ENCODE data around the gene TRPM2. TPM values are rescaled to one million over a fixed set of nuclear protein-coding genes. Genes with fewer than 3 reads are reported as not detected.

TRPM2 gene
- total RNA-seq, 1 donor from 2014 or later: 0.09 TPM

DNA sequence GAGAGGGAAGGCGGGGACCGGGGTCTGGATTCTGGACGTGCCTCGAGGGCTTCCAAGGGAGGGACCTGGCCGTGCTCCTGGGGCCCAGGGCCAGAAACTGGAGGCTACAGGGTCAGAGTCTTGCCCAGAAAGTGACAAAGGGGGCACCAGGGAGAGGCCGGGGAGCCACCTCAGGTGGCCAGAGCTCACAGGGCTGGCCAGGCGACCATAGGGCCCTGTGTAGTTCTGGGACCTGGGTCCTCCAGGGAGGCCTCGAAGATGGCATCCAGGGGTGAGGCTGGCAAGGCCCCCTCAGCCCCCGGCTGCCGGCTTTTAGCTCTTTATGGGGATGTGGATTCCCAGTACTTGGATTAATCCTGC is 87.6 kb downstream of the TRPM2 start:
- no peak overlapping the region for H3K4me3 Mint-ChIP-seq
- H3K4me1 Mint-ChIP-seq: peaks cover 8% of the 10 kb centered on the region
- DNase-seq (ENCODE audit: low spot score in 2 of 2, unreplicated experiment in 2 of 2): peak in 1 of 2 experiments; percentile 14
- H3K36me3 Mint-ChIP-seq: no peaks in the 10 kb centered on the region
- H3K9me3 Mint-ChIP-seq: no peaks in the 10 kb centered on the region
- TF ChIP-seq, protein P1, sequence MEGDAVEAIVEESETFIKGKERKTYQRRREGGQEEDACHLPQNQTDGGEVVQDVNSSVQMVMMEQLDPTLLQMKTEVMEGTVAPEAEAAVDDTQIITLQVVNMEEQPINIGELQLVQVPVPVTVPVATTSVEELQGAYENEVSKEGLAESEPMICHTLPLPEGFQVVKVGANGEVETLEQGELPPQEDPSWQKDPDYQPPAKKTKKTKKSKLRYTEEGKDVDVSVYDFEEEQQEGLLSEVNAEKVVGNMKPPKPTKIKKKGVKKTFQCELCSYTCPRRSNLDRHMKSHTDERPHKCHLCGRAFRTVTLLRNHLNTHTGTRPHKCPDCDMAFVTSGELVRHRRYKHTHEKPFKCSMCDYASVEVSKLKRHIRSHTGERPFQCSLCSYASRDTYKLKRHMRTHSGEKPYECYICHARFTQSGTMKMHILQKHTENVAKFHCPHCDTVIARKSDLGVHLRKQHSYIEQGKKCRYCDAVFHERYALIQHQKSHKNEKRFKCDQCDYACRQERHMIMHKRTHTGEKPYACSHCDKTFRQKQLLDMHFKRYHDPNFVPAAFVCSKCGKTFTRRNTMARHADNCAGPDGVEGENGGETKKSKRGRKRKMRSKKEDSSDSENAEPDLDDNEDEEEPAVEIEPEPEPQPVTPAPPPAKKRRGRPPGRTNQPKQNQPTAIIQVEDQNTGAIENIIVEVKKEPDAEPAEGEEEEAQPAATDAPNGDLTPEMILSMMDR (IDR thresholded peaks at IDR 0.05; ENCODE audit: unreplicated experiment): no peak
- H3K27me3 Mint-ChIP-seq (ENCODE audit: low read depth): no peaks in the 10 kb centered on the region
- H3K27ac Mint-ChIP-seq: no peak overlapping the region

DNA sequence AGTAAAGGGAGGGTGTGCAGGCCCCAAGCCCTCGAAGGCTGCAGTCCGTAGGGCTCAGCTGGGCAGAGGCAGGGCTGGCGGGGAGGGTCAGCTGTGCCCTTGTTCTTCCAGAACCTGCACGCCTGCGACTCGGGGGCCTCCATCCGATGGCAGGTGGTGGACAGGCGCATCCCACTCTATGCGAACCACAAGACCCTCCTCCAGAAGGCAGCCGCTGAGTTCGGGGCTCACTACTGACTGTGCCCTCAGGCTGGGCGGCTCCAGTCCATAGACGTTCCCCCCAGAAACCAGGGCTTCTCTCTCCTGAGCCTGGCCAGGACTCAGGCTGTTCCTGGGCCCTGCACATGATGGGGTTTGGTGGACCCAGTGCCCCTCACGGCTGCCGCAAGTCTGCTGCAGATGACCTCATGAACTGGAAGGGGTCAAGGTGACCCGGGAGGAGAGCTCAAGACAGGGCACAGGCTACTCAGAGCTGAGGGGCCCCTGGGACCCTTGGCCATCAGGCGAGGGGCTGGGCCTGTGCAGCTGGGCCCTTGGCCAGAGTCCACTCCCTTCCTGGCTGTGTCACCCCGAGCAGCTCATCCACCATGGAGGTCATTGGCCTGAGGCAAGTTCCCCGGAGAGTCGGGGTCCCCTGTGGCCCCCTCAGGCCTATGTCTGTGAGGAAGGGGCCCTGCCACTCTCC is 88.3 kb downstream of the TRPM2 start:
- H3K4me1 Mint-ChIP-seq: peaks cover 8% of the 10 kb centered on the region
- TF ChIP-seq, protein P1 (IDR thresholded peaks at IDR 0.05; ENCODE audit: unreplicated experiment): no peak
- no peaks in the 10 kb centered on the region for H3K36me3 Mint-ChIP-seq
- no peaks in the 10 kb centered on the region for H3K9me3 Mint-ChIP-seq
- DNase-seq (ENCODE audit: low spot score in 2 of 2, unreplicated experiment in 2 of 2): peak in 1 of 2 experiments; percentile 13
- no peak overlapping the region for H3K4me3 Mint-ChIP-seq
- no peaks in the 10 kb centered on the region for H3K27me3 Mint-ChIP-seq (ENCODE audit: low read depth)
- no peak overlapping the region for H3K27ac Mint-ChIP-seq

DNA sequence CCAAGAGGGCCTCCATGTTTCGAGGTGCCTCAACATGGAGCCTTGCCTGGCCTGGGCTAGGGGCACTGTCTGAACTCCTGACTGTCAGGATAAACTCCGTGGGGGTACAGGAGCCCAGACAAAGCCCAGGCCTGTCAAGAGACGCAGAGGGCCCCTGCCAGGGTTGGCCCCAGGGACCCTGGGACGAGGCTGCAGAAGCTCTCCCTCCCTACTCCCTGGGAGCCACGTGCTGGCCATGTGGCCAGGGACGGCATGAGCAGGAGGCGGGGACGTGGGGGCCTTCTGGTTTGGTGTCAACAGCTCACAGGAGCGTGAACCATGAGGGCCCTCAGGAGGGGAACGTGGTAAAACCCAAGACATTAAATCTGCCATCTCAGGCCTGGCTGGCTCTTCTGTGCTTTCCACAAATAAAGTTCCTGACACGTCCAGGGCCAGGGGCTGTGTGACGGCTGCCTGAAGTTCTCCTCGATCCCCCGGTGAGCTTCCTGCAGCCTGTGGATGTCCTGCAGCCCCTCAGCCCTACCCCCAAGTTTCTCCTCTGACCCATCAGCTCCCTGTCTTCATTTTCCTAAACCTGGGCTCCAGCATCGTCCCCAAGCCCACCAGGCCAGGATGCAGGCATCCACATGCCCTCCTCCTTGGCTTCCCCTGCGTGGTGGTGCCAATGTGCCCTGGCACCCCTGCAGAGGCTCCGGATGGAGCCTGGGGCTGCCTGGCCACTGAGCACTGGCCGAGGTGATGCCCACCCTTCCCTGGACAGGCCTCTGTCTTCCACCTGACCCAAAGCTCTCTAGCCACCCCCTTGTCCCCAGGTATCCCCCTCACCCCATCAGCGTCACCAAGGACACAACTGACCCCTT is 89.1 kb downstream of the TRPM2 start:
- peak in 1 of 2 experiments; percentile 11 for DNase-seq (ENCODE audit: low spot score in 2 of 2, unreplicated experiment in 2 of 2)
- Mint-ChIP-seq H3K36me3 (no peaks in the 10 kb centered on the region), H3K9me3 (no peaks in the 10 kb centered on the region), H3K27ac (no peak overlapping the region), H3K4me3 (no peak overlapping the region), H3K27me3 (ENCODE audit: low read depth) (no peaks in the 10 kb centered on the region), H3K4me1 (peaks cover 8% of the 10 kb centered on the region)
- TF ChIP-seq, protein P1 (IDR thresholded peaks at IDR 0.05; ENCODE audit: unreplicated experiment): no peak

DNA sequence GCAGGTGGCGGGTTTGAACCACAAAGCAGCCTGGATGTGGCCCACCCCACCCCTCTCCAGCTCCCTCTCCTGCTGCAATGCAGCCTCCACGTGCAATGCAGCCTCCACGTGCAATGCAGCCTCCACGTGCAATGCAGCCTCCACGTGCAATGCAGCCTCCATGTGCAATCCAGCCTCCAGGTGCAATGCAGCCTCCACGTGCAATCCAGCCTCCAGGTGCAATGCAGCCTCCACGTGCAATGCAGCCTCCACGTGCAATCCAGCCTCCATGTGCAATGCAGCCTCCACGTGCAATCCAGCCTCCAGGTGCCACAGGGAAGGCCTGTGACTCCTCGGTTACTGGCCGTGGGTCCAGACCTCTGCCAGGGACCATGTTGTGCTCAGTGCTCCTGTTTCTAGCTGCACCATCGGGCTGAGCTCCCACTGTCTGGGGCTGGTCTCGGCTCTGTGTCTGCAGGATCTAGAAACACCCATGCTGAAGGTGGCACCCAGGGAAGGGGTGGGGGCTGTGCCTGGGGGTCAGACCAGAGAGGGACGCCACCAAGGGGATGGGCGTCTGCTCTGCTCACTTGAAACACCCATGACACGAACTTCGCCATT is 90.0 kb downstream of the TRPM2 start:
- Mint-ChIP-seq H3K4me1 (peaks cover 8% of the 10 kb centered on the region), H3K27ac (no peak overlapping the region), H3K4me3 (no peak overlapping the region), H3K36me3 (no peaks in the 10 kb centered on the region), H3K27me3 (ENCODE audit: low read depth) (no peaks in the 10 kb centered on the region), H3K9me3 (no peaks in the 10 kb centered on the region)
- TF ChIP-seq, protein P1 (IDR thresholded peaks at IDR 0.05; ENCODE audit: unreplicated experiment): no peak
- peak in 1 of 2 experiments; percentile 18 for DNase-seq (ENCODE audit: low spot score in 2 of 2, unreplicated experiment in 2 of 2)

DNA sequence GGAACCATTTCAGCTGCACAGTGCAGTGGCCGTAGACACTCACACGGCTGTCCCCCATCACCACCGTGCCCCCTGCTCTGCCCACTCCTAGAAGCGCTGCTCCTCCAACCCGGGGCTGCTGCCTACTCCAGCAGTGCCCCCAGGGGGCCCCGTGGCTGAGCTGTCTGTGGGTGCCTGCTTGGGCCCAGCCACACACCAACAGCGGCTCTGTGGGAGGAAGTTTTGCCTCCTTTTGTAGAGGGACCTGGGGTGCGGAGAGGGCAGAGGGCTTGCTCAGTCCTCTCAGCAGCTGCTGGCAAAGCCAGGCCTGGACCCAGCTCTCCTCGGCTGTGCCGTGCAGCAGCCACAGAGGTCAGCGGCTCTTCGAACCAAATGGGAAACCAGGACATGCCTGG is 90.5 kb downstream of the TRPM2 start:
- no peak for DNase-seq (ENCODE audit: low spot score in 2 of 2, unreplicated experiment in 2 of 2)
- Mint-ChIP-seq H3K36me3 (no peaks in the 10 kb centered on the region), H3K4me1 (peaks cover 8% of the 10 kb centered on the region), H3K27ac (no peak overlapping the region), H3K4me3 (no peak overlapping the region), H3K27me3 (ENCODE audit: low read depth) (no peaks in the 10 kb centered on the region), H3K9me3 (no peaks in the 10 kb centered on the region)
- TF ChIP-seq, protein P1 (IDR thresholded peaks at IDR 0.05; ENCODE audit: unreplicated experiment): no peak

All from mesothelial cell of epicardium (in vitro differentiated cells).